Endothelial cell (in vitro differentiated cells): Measurements from ENCODE around the gene PDLIM7. TPM values are rescaled to one million over a fixed set of nuclear protein-coding genes. Genes with fewer than 3 reads are reported as not detected.

Experiments
- DNase-seq: peaks from one replicate; pipeline ENCODE4 v3.0.0; 2021; ENCODE audit warnings: low spot score
- H3K27ac Mint-ChIP-seq: one replicate; pipeline ENCODE4 v1.8.0; 2021; ENCODE audit warnings: mixed read lengths, inconsistent platforms; ENCODE audit not compliant: unreplicated experiment
- H3K27me3 Mint-ChIP-seq: one replicate; pipeline ENCODE4 v1.8.0; 2021; ENCODE audit warnings: mild to moderate bottlenecking, moderate library complexity, mixed read lengths, inconsistent platforms; ENCODE audit not compliant: unreplicated experiment
- H3K36me3 Mint-ChIP-seq: one replicate; pipeline ENCODE4 v1.8.0; 2021; ENCODE audit warnings: mild to moderate bottlenecking, low read depth, mixed read lengths, inconsistent platforms; ENCODE audit not compliant: unreplicated experiment
- H3K4me1 Mint-ChIP-seq: one replicate; pipeline ENCODE4 v1.8.0; 2021; ENCODE audit warnings: mild to moderate bottlenecking, mixed read lengths, inconsistent platforms; ENCODE audit not compliant: unreplicated experiment
- H3K4me3 Mint-ChIP-seq: one replicate; pipeline ENCODE4 v1.8.0; 2021; ENCODE audit warnings: mild to moderate bottlenecking, mixed read lengths, inconsistent platforms; ENCODE audit not compliant: unreplicated experiment
- H3K9me3 Mint-ChIP-seq: one replicate; pipeline ENCODE4 v1.8.0; 2021; ENCODE audit warnings: mixed read lengths, inconsistent platforms; ENCODE audit not compliant: unreplicated experiment
- CTCF ChIP-seq: fragments of 200-600 bp; sonication (generic); IDR thresholded peaks from one replicate; pipeline ENCODE4 v1.5.0; 2021; ENCODE audit warnings: antibody characterized with exemption; ENCODE audit not compliant: unreplicated experiment
- total RNA-seq: library from RNA; stranded (reverse); fragmentation: NEBNext Ultra II Directional; extraction: Animal tissue kit (Norgen Biotek cat#: 25700); gene quantifications from one replicate; pipeline ENCODE4 v1.2.1, GENCODE V29; 2021; ENCODE audit not compliant: unreplicated experiment

The PDLIM7 gene
- total RNA-seq, 1 donor from 2014 or later = 238 TPM

GRCh38 chr5:177455036-177455660, 42.3 kb downstream of the PDLIM7 start:
- no peaks in the 10 kb centered on the region for H3K9me3 Mint-ChIP-seq
- peaks cover 22% of the 10 kb centered on the region for H3K27me3 Mint-ChIP-seq
- peaks cover 3% of the 10 kb centered on the region for H3K36me3 Mint-ChIP-seq
- DNase-seq = peak; percentile 87
- TF ChIP-seq CTCF = peak; percentile 78
- H3K27ac Mint-ChIP-seq = no peak overlapping the region
- H3K4me3 Mint-ChIP-seq = no peak overlapping the region
- H3K4me1 Mint-ChIP-seq = peaks cover 7% of the 10 kb centered on the region

- Mint-ChIP-seq H3K27me3 (peaks cover 24% of the 10 kb centered on the region), H3K27ac (no peak overlapping the region), H3K9me3 (no peaks in the 10 kb centered on the region), H3K4me3 (no peak overlapping the region), H3K36me3 (peaks cover 3% of the 10 kb centered on the region), H3K4me1 (peaks cover 7% of the 10 kb centered on the region)
- peak; percentile 99 for DNase-seq
- TF ChIP-seq CTCF = peak; percentile 90
Observed at GRCh38 chr5:177454397-177455035, 42.9 kb downstream of the PDLIM7 start.

GRCh38 chr5:177453852-177454396, 43.5 kb downstream of the PDLIM7 start:
- Mint-ChIP-seq H3K9me3 (no peaks in the 10 kb centered on the region), H3K36me3 (peaks cover 3% of the 10 kb centered on the region), H3K27ac (no peak overlapping the region), H3K27me3 (peaks cover 24% of the 10 kb centered on the region), H3K4me1 (peaks cover 7% of the 10 kb centered on the region), H3K4me3 (peak overlapping the region; percentile 80)
- DNase-seq = no peak
- TF ChIP-seq CTCF = no peak

- no peak for DNase-seq
- Mint-ChIP-seq H3K9me3 (no peaks in the 10 kb centered on the region), H3K27me3 (peaks cover 24% of the 10 kb centered on the region), H3K27ac (no peak overlapping the region), H3K4me3 (no peak overlapping the region), H3K4me1 (peaks cover 11% of the 10 kb centered on the region), H3K36me3 (peaks cover 10% of the 10 kb centered on the region)
- no peak for TF ChIP-seq CTCF
Observed at GRCh38 chr5:177452688-177453638, 44.4 kb downstream of the PDLIM7 start.
